GM18499 (cell line): ENCODE data around the gene PHOX2A.

Experiments used
- ATAC-seq: cut with Tn5 transposase; IDR thresholded peaks from one replicate; pipeline ENCODE4 v1.9.1; 2021; ENCODE audit warnings: moderate number of reproducible peaks; ENCODE audit not compliant: insufficient read depth, unreplicated experiment

PHOX2A gene

GRCh38 chr11:72235351-72236057, 8.5 kb downstream of the PHOX2A start:
- no peak for ATAC-seq

- no peak for ATAC-seq
Measured at GRCh38 chr11:72234920-72235319, 9.1 kb downstream of the PHOX2A start.

- no peak for ATAC-seq
Measured at GRCh38 chr11:72234514-72234830, 9.5 kb downstream of the PHOX2A start.

- no peak for ATAC-seq
Measured at GRCh38 chr11:72233773-72234513, 10.0 kb downstream of the PHOX2A start.

- no peak for ATAC-seq
Measured at GRCh38 chr11:72233056-72233772, 10.8 kb downstream of the PHOX2A start.

GRCh38 chr11:72232260-72233055, 11.5 kb downstream of the PHOX2A start:
- ATAC-seq = no peak

GRCh38 chr11:72231396-72232259, 12.3 kb downstream of the PHOX2A start:
- no peak for ATAC-seq

GRCh38 chr11:72230764-72231365, 13.1 kb downstream of the PHOX2A start:
- no peak for ATAC-seq

- ATAC-seq = no peak
Measured at GRCh38 chr11:72229925-72230763, 13.8 kb downstream of the PHOX2A start.

GRCh38 chr11:72229336-72229924, 14.5 kb downstream of the PHOX2A start:
- ATAC-seq = no peak

- ATAC-seq = no peak
Measured at GRCh38 chr11:72228844-72229231, 15.1 kb downstream of the PHOX2A start.

GRCh38 chr11:72228229-72228843, 15.6 kb downstream of the PHOX2A start:
- no peak for ATAC-seq

- no peak for ATAC-seq
Measured at GRCh38 chr11:72227316-72228228, 16.4 kb downstream of the PHOX2A start.

- no peak for ATAC-seq
Measured at GRCh38 chr11:72226701-72227100, 17.3 kb downstream of the PHOX2A start.

- no peak for ATAC-seq
Measured at GRCh38 chr11:72225411-72225951, 18.5 kb downstream of the PHOX2A start.
